HG02588 (cell line): ENCODE results near the gene MS4A15.

ENCODE experiments used
- ATAC-seq: cut with Tn5 transposase; IDR thresholded peaks from one replicate; pipeline ENCODE4 v1.9.1; 2021; ENCODE audit warnings: mild to moderate bottlenecking, moderate library complexity; ENCODE audit not compliant: unreplicated experiment

The MS4A15 gene

DNA sequence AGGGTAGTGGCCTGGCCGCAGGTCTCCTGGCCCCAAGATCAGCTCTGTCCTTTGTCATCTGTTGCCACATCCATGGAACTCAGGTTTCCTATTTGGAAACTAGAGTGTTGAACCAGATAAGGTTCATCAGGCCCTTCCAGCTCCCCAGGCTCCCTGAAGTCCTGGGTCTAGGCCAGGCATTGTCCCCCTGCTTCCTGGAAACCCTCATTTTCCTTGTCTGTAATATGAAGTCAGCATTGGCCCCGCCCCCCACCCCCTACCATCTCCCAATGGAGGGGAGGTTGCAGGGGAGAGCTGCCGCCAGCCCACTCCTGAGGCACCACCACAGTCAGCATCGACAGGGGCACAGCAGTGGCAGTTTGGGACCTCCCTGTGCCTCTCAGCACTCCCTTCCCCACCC lies 19.5 kb downstream of the MS4A15 start:
- no peak for ATAC-seq

DNA sequence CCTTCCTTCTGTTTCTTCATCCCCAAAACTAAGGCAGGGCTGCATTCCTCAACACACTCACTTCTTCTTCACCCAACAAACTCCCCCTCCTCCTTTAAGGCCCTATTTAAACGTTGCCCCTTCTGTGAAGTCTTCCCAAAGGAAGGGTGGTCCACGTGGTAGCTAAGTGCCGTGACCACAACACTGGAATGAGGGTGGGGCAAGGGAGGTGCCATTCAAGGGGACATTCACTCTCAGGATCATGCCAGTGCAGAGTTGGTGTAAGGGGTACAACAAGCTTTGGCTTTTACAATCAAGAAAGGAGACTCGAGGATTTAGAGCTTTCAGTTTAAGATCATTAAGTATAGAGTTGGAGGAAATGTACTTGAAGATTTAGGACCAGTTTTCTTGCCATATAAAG lies 20.4 kb downstream of the MS4A15 start:
- ATAC-seq: no peak

DNA sequence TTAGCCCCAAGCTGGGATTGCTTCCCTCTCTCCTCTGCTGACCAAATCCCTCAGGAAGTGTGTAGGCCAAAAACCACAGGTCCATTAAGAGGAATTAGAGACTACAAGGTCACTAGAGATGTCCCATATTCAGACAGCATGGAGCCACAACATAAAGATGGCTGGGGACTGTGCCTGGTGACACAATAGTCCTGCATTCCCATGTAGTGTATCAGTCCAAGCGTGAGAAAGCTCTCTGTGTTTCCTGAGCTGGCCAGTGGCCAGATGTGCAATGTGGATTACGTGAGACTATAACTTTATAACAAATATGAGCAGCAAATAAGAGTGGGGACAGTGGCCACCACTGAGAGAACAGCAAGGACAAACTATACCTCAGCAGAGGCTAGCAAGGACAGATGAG lies 20.9 kb downstream of the MS4A15 start:
- no peak for ATAC-seq

DNA sequence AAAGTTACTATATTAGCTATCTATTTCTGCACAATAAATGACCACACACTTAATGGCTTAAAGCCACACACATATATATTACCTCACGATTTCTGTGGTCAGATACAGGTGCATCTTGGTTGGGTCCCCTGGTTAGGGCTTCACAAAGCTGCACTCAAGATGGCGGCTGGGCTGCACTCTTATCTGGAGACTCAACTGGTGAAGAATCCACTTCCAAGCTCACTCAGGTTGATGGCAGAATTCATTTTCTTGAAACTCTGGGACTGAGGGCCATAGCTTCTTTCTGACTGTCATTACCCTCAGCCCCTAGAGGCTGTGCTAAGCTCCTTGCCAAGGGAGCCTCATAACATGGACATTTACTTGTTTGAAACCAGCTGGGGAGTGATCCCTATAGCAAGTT lies 23.4 kb downstream of the MS4A15 start:
- ATAC-seq: no peak

DNA sequence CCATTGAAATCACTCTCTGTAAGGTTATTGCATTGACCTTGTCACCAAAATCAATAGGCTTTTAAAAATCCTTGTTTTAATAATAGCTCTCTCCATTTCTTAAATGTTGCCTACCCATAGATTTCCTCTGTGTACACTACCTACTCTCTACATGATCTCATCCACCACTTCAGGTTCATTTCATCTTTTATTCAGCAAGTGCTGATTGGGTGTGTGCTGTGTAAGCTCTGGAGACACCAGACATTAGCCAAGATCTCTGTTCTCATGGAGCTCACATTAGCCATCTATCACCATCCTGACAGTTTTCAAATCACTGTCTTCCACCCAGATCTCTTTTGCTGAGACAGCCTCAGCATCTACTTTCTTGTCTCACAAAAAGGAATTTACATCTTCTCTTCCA lies 24.1 kb downstream of the MS4A15 start:
- ATAC-seq: no peak

DNA sequence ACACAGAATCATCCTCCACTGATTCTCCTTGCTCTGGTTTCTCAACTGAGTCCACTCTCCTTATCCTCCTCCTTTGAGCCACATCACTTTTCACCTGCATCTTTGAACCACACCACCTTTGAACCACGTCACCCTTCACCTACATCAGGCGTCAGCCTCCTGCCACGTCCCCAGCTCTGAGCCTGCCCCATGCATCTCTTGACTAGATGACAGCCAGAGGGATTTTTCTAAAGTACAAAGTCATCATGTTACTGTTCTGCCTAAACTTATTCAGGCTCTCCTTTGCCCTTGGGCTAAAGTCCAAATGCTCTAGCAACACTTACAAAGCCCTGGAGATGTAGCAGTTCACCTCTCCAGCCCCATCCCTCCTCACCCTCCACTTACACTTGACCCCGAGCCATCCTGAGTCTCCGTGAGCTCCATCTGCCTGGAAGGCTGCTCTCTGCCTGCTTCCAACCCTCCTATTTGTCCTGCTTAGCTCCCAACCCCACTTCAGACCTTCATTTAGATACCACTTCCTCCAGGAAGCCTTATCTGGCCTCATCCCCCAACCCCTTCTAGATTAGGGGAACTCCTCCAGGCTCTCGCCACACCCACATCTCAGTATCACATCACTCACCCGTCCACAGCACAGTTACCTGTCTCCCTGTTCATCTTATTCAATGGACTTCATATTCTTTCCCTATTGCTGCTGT lies 24.8 kb downstream of the MS4A15 start:
- ATAC-seq: no peak

DNA sequence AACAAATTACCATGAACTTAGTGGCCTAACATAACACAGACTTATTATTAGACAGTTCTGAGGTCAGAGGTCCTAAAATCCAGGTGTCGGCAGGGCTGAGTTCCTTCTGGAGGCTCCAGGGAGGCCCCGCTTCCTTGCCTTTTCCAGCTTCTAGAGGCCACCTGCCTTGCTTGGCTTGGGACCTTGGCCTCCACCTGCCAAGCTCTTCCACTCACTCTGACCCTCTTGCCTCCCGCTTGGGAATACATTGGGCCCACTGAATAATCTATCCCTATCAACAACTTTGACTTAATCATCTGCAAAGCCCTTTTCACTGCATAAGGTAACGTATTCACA lies 25.3 kb downstream of the MS4A15 start:
- no peak for ATAC-seq

DNA sequence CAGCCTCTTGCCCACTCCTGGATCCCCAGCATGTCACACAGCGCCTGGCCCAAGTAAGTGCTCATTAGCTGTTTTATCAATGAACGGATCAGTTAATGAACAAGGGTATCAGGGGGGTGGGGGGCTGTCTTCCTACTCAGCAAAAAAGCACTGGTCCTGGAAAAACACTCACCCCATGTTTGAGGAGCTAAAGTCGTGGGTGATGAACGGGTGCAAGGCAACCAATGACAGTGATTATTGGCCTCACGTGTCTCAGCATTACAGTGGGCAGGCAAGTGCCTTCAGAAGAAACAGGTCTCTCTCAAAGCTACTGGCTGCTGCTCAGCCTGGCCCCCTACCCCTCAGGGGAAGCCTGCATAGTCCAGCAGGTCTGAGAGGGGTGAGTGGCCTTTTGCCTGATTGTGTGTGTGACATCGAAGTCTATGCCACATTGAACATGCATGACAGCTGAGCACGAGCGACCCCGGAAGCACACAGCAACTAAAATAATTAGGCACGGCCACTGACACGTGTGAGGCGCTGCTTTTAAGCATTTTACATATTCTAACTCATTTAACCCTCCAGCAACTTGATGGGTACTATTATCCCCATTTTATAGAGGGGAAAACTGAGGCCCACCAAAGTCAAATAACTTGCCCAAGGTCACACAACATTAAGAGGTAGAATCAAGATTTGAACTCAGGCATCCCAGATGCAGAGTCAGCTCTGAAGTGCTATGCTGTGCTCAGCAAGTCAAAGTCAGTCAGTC lies 25.9 kb downstream of the MS4A15 start:
- ATAC-seq: no peak

DNA sequence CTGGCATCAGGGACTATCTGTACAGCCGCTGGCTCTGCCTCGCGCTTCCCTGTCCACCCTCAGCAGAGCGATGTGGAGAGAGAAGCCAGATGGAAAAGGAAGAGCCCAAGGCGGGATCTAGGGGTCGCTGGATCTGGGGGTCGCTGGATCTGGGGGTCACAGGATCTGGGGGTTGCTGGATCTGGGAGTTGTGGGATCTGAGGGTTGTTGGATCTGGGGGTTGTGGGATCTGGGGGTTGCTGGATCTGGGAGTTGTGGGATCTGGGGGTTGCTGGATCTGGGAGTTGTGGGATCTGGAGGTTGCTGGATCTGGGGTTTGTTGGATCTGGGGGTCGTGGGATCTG lies 26.4 kb downstream of the MS4A15 start:
- no peak for ATAC-seq

DNA sequence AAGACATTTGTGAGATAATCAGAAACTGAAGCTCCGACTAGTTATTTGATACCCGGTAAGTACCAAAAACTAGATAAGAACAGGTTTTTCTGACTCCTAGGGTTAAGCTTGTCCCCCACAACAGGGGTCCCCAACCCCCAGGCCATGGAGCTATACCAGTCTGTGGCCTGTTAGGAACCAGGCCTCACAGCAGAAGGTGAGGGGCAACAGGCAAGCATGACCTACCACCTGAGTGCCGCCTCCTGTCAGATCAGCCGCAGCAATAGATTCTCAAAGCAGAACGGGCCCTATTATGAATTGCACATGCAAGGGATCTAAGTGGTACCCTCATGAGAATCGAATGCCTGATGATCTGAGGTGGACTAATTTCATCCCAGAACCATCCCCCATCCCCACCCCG lies 27.2 kb downstream of the MS4A15 start:
- no peak for ATAC-seq

DNA sequence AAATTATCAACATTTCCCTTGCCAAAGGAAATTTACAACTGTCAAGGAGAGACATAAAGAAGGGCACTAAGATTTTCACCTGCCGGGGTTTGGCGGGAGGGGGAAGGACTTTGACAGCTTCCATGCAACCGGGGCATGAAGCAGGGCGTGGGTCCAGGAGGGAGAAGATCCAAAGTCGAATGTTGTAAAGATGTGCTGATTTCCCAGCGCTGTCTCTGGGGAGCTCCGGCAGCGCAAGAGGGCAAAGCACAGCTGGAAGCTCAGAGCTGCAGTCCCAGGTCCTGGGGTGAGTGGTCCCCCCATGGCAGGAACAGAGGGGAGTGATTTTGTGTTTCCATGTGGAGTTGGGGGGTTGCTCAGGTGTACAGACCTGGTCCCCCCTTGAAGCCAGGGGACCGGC lies 28.5 kb downstream of the MS4A15 start, which contains the start of gene MS4A10:
TSS of gene MS4A10 (plus strand) at position 198 of the 400 bp plus-strand sequence. CDS start 5,003 bp downstream, outside the sequence.
- ATAC-seq: no peak

DNA sequence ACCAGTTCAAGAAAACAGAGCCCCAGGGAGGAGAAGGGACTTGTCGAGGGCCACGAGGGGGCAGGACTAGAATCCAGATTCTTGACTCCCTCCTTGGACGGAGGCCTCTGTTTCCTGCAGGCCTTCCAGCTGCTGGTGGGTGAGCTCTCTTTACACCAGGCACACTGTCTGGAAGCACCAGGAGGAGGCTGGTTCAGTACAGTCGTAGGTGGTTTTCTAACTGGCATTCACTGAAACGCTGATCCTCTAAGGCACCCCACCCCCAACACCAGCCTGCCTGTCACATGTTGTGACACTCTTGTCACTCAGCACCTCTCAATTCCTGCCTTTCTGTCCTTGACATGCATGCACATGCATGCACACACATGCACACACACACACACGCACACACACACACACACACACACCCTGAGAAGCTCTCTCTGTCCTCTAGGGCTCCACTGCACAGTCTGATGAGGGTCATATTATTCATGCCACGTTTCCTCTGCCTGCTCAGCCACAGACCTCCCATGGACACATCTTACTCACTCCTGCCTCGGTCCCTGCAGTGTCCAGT lies 29.2 kb downstream of the MS4A15 start:
- ATAC-seq: no peak

DNA sequence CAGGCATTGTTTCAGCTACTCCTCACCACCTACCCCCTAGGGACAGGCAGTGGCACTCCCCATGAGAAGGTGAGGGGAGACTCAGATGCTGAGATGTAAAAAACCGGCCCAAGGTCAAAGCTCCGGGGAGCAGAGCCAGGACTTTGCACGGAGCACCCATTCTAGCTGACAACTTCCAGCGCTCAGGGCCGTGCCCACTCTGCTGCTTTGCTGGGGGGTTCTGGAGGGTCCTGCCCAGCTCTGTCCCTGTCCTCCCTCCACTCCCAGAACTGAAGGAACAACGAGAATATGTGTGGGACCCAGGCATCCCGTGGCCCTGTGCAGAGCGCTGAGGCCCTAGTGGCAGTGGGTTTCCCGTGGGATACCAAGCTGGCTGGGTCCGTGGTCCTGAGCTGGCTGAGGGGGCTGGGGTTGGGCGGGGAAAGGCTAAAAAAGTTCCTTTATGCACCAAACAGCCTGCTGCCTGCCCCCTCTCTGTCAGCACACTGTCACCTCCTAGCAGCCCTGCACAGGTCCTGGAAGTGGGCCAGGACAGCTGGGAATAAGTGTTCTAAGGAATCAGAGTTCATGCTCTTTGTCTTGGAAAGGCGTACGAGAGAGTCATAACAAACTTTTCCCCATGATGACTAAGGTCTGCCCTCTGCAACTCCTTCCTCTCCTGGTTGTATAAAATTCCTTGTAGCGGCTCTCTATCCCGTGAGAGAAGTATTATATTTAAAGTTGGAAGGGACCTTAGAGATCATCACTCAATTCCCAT lies 30.3 kb downstream of the MS4A15 start:
- ATAC-seq: no peak

DNA sequence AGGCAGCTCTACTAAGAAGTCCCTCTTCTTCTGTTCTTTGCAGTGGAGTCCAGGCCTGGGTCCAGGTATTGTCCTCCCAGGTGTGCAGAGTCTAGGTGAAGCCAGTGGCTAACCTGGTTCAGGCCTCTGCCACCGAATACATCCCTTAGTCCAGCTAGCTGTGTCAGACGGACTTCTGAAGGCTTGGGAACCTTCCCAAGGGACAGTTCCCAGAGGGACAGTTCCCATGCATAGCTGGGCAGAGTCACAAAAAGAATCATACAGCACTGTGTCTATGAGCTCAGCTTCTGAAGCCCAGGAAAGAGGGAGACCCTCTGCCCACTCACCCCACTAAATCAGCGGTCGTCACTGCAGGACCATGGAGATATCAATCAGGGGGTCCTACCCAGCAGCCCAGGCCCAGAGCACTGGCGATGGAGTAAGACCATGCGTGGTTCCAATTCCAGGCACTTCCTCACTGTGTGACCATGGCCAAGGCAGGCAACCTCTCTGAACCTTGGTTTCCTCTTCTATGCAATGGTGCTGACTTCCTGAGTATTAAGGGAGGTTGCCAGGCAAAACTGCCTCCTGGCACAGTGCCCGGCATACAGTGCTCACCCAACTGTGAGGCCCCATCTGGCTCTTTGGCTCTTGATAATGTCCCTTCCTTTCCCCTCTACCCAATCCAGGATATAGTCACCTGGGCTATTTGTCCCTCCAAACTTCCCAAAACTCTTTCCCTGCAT lies 31.9 kb downstream of the MS4A15 start:
- ATAC-seq: no peak

DNA sequence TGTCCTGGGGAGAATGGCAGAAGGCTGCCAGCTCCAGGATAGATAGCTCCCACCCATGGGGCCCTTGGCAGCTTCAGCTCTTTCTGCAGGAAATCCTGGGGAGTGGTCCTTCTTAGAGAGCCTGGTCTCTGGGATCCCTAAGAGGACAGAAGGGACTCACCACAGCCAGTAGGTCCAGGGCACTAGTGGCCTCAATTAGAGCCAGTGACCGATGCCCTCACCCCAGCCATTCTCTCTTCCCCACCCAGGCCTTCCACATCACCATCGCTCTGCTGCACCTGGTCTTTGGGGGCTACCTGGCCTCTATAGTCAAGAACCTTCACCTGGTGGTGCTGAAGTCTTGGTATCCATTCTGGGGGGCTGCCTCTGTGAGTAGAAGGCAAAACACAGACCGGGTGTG lies 34.1 kb downstream of the MS4A15 start:
- no peak for ATAC-seq

DNA sequence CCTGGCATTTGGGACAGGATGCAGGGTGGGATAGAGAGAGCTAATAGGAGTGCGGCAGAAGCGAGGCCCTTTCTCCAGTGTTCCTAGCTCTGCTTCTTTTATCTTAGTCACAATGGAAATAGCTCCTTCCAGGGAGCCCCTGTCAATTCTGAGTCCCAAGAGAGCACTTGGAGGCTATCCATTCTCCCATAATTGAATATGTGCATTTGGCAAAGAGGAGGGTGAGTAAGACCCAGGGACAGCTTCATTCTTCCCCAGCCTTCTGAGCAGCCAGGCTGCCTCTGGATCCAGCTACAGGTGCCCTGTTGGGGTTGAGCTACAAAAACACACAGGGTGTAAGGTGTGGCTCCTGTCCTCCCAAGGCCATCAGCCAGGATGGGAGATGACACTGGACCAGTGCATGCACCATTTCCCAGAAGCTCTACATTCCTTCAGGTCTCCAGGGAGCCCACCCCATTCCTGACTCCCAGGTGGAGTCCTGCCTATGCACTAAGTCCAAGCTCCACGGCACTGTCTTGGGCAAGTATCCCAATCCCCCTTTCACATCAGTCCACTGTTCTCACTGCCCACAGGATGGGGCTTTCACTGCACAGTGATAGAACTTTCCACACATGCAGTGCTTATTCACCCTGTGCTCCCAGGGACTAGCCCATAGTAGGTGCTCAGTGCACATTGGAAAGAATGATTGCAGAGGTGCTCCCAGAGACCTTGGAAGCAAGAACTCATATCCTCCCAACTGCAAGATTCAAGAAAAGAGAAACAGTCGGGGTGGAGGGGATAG lies 34.7 kb downstream of the MS4A15 start:
- no peak for ATAC-seq

DNA sequence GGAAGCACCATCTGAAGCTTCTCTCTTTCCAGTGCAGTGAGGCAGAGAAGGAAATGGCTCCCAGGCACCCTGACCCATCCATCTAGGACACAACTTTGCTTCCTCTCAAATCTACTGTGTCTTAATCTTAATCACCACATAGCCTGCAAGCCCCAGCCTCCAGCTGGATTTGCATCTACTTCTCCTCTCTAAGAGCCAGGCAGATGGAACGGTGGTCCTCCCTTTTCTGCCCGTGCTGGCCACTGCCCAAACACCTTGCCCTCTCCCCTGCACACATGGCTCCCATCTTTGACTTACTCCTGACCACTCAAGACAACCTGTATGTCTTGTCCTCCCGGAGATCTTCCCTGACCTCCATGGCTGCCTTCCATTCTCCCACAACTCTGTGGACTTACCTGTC lies 35.9 kb downstream of the MS4A15 start:
- no peak for ATAC-seq

DNA sequence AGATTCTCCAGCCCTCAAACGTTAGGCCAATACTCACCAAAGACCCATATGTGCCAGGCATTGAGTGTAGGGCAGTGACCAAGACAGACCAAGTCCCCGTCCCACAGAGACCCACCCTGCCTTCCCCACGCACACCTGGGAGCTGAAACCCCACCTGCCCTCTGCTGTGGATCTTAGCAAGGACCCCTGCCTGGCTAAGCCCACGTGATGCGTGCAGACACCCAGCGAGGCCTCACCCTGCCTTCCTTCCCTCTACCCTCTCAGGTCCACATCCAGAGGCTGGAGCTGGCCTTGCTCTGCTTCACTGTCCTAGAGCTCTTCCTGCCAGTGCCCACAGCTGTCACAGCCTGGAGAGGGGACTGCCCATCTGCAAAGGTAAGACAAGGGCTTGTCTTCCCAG lies 38.6 kb downstream of the MS4A15 start:
- no peak for ATAC-seq

DNA sequence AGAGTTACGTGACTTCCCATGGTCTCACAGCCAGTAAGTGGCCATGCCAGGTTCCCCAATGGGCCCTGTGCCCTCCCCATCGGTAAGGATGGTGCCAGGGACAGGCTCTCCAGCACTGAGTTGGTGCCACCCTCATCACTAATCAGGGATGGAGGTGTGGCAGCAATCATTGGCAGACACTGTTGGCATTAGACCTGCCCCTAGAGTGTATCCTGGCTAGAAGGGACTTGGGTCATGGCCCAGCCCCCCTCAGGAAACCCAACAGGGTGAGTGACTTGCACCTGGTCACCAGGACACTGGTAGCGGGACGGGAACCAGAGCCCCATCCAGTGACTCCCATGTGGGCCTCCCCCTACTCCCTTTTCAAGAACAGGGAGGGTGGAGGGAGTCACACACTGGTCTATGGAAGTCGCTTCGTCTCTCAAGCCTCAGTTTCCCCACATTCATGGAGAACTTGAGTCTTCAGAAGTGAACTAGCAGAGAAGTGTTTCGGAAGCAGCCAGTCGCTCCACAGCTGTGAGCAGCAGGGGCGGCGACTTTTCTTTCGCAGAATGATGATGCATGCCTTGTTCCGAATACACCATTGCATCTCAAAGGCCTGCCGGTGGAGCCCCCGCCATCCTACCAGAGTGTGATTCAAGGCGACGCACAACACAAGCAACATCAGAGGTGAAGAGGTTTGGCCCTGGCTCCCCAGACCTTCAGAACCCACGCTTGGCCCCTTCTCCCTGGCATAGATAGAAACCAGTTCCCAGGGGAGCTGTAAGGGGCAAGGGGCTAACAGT lies 41.4 kb downstream of the MS4A15 start:
- no peak for ATAC-seq

DNA sequence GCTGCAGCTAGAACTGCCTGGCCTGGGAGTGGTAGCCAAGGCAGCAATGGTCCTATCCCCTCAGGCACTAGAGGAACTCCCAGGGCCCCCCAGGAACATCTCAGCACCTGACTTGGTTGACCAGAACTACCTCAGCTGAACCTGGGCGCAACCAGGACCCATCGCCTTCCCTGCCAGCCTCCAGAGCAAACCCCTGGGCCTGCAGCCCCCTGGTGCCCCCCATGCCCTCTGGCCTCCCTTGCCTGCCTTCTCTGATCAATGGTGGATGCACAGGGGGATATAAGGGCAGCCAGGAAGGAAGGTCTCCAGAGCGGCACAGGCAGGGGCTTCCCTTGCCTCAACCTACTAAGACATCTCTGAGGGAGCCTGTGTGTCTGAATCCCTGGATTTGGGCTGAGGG lies 42.0 kb downstream of the MS4A15 start:
- ATAC-seq: no peak
